OCI-LY1 (cell line): ENCODE data around the gene BCL11A.

ENCODE experiments used
- CTCF ChIP-seq: fragments of 200-600 bp; sonication (generic), shearing (Covaris generic); IDR thresholded peaks from 2 replicates; pipeline ENCODE4 v1.5.1; 2017; ENCODE audit warnings: mild to moderate bottlenecking, antibody characterized with exemption, low read length, moderate library complexity, mixed read lengths
- EZH2 ChIP-seq: fragments of 200-600 bp; sonication (generic), shearing (Covaris generic); IDR thresholded peaks from 2 replicates; pipeline ENCODE4 v1.8.0; 2017; ENCODE audit warnings: borderline replicate concordance, mixed run types, mild to moderate bottlenecking, antibody characterized with exemption, low read length, moderate library complexity, mixed read lengths

- TF ChIP-seq CTCF (peak; percentile 96), EZH2 (no peak)
Measured at GRCh38 chr2:60550178-60550983, 3.1 kb downstream of the BCL11A start.
